ENCODE data around the gene AP3S2. TPM values are rescaled to one million over a fixed set of nuclear protein-coding genes. Genes with fewer than 3 reads are reported as not detected.

The AP3S2 gene
- total RNA-seq, 4 donors from 2014 or later, result 13.2 to 106 (median 63.5) TPM

DNA sequence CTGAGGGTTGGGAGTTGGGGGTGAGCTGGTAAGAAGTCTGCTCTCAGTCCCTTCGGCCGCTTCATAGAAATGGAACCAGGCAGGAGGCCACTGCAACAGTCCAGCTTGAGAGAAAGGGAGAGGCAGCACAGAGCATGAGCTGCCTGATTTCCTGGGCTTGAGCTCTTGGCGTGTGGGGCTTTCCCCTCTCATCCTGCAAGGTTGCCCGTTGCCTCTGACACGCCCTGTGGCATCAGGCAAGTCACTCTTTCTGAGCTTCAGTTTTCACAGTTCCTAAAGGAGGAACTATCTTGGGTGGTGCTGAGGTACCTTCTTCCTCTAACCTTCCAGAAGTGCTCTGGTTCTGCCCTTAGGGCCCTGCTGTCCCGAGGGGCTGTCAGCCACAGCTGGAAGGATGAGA, 112.7 kb downstream of the AP3S2 start:
- Histone ChIP-seq H3K9me3 (no peaks in the 10 kb centered on the region), H3K27me3 (no peaks in the 10 kb centered on the region), H3K4me1 (peaks cover 2 to 56% (median 7%) of the 10 kb centered on the region in 4 donors), H3K36me3 (no peaks in the 10 kb centered on the region), H3K4me3 (no peak overlapping the region), H3K27ac (peak overlapping the region in 3 of 4 donors; percentile 12 to 91 (median 79))
- TF ChIP-seq, protein P1, sequence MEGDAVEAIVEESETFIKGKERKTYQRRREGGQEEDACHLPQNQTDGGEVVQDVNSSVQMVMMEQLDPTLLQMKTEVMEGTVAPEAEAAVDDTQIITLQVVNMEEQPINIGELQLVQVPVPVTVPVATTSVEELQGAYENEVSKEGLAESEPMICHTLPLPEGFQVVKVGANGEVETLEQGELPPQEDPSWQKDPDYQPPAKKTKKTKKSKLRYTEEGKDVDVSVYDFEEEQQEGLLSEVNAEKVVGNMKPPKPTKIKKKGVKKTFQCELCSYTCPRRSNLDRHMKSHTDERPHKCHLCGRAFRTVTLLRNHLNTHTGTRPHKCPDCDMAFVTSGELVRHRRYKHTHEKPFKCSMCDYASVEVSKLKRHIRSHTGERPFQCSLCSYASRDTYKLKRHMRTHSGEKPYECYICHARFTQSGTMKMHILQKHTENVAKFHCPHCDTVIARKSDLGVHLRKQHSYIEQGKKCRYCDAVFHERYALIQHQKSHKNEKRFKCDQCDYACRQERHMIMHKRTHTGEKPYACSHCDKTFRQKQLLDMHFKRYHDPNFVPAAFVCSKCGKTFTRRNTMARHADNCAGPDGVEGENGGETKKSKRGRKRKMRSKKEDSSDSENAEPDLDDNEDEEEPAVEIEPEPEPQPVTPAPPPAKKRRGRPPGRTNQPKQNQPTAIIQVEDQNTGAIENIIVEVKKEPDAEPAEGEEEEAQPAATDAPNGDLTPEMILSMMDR (IDR thresholded peaks at IDR 0.05), result no peak
- no peak for TF ChIP-seq POLR2A (IDR thresholded peaks at IDR 0.05)
- peak in 1 of 3 donors; percentile 65 for DNase-seq

DNA sequence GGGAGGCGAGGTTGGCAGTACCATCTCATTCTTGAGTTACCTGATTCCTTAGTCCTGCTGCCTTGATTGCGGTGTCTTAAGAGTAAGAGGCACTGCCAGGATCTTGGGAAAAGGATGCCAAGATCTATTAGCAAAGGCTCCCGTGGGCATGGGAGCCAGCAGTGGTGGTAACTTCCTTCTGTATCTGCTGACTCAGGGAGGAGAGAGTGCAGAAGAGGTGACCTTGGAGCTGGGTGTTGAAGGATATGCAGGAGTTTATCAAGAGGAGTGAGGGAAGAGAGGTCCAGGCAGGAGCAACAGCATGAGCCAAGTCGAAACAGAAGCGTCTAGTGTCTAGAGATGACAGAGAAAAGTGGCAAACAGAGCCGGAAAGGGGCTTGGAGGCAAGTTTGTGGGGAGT, 113.2 kb downstream of the AP3S2 start:
- DNase-seq, result no peak
- no peaks in the 10 kb centered on the region for H3K27me3 ChIP-seq
- TF ChIP-seq POLR2A (IDR thresholded peaks at IDR 0.05), result no peak
- TF ChIP-seq, protein P1 (IDR thresholded peaks at IDR 0.05), result no peak
- no peaks in the 10 kb centered on the region for H3K36me3 ChIP-seq
- H3K27ac ChIP-seq, result peak overlapping the region in 2 of 4 donors; percentile 12 to 79
- H3K9me3 ChIP-seq, result no peaks in the 10 kb centered on the region
- H3K4me3 ChIP-seq, result no peak overlapping the region
- H3K4me1 ChIP-seq, result peaks cover 2 to 60% (median 9%) of the 10 kb centered on the region in 4 donors

Small RNAs within 50 kb of the gene (small RNA-seq; reads per million reads assigned to genes)
- gene MIR5009 (0.18 to 0.38 reads per million in 2 donors), gene MIR5094 (0 to 0.13 reads per million in 2 donors), gene RNU6-1111P (0 reads per million in 2 donors), gene RNU7-111P (0 reads per million in 2 donors)

Other genes with a start within 250 kb of the AP3S2 start
- gene KIF7, start 238.5 kb downstream of the AP3S2 start, total RNA-seq, result 10 to 100 TPM in 1 of 4 donors, 1 to 10 TPM in 3; 1.1 to 13.2 (median 2.3) TPM
- gene PLIN1, start 214.6 kb downstream of the AP3S2 start, total RNA-seq, result 10 to 100 TPM in 1 of 4 donors, 1 to 10 TPM in 2, not detected in 1; 7.5 to 10.1 (median 8.9) TPM
- gene PEX11A, start 203.2 kb downstream of the AP3S2 start, total RNA-seq, result 10 to 100 TPM in 3 of 4 donors, 1 to 10 TPM in 1; 4.1 to 50.8 (median 15.7) TPM
- 1 to 10 TPM in 1 of 4 donors, not detected in 3; 1.0 TPM for gene WDR93, start 203.2 kb downstream of the AP3S2 start, total RNA-seq
- gene MESP1, start 142.7 kb downstream of the AP3S2 start, total RNA-seq, result 1 to 10 TPM in 2 of 4 donors, under 1 TPM in 1, not detected in 1; 0.95 to 6.6 (median 1.6) TPM
- not detected for gene MESP2, start 117.7 kb downstream of the AP3S2 start, total RNA-seq
- gene ANPEP, start 79.1 kb downstream of the AP3S2 start, total RNA-seq, result 1,000 to 10,000 TPM in 3 of 4 donors, 100 to 1,000 TPM in 1; 295 to 7,069 (median 4,830) TPM
- 10 to 100 TPM; 20.6 to 60.4 (median 50.7) TPM for gene ARPIN, start 19.0 kb upstream of the AP3S2 start, total RNA-seq
- gene ZNF710, start 107.3 kb upstream of the AP3S2 start, total RNA-seq, result 10 to 100 TPM; 19.8 to 31.3 (median 23.2) TPM
- gene IDH2, start 208.5 kb upstream of the AP3S2 start, total RNA-seq, result 100 to 1,000 TPM in 3 of 4 donors, 10 to 100 TPM in 1; 89.9 to 184 (median 119) TPM

Measured in Peyer's patch (tissue), 4 donors.